Hepatocyte (in vitro differentiated cells): ENCODE data around the gene TCP11. TPM values are rescaled to one million over a fixed set of nuclear protein-coding genes. Genes with fewer than 3 reads are reported as not detected.

Experiments
- DNase-seq: peaks from one replicate; pipeline ENCODE4 v3.0.0-alpha.2; 2016; ENCODE audit warnings: low spot score
- H2AFZ ChIP-seq: fragments of 200-600 bp; sonication (generic); 2 replicates; pipeline ENCODE4 v1.6.0; 2016; ENCODE audit warnings: antibody characterized with exemption, mild to moderate bottlenecking
- H3K27ac ChIP-seq: fragments of 200-600 bp; sonication (generic); 2 replicates; pipeline ENCODE4 v1.5.1; 2016; ENCODE audit warnings: mild to moderate bottlenecking
- H3K27me3 ChIP-seq: fragments of 200-600 bp; sonication (generic); 2 replicates; pipeline ENCODE4 v1.6.1; 2016
- H3K36me3 ChIP-seq: fragments of 200-600 bp; sonication (generic); replicated peaks from 2 replicates; pipeline ENCODE4 v1.5.1; 2016; ENCODE audit warnings: low read depth; ENCODE audit not compliant: insufficient read depth
- H3K4me1 ChIP-seq: fragments of 200-600 bp; sonication (generic); 2 replicates; pipeline ENCODE4 v1.5.1; 2016; ENCODE audit warnings: mild to moderate bottlenecking, moderate library complexity; ENCODE audit not compliant: insufficient read depth
- H3K4me2 ChIP-seq: fragments of 200-600 bp; sonication (generic); 2 replicates; pipeline ENCODE4 v1.6.0; 2016
- H3K4me3 ChIP-seq: fragments of 200-600 bp; sonication (generic); 2 replicates; pipeline ENCODE4 v1.5.1; 2016; ENCODE audit warnings: mild to moderate bottlenecking
- H3K79me2 ChIP-seq: fragments of 200-600 bp; sonication (generic); 2 replicates; pipeline ENCODE4 v1.6.0; 2017; ENCODE audit warnings: mild to moderate bottlenecking
- H3K9me2 ChIP-seq: fragments of 200-600 bp; sonication (generic); replicated peaks from 2 replicates; pipeline ENCODE4 v1.6.0; 2017; ENCODE audit warnings: mild to moderate bottlenecking; ENCODE audit not compliant: insufficient read depth
- H3K9me3 ChIP-seq: fragments of 200-600 bp; sonication (generic); 2 replicates; pipeline ENCODE4 v1.5.1; 2016; ENCODE audit warnings: low read depth, mild to moderate bottlenecking
- H4K20me1 ChIP-seq: fragments of 200-600 bp; sonication (generic); 2 replicates; pipeline ENCODE4 v1.6.0; 2016; ENCODE audit warnings: mild to moderate bottlenecking; ENCODE audit not compliant: insufficient read depth, poor library complexity, severe bottlenecking
- EZH2 ChIP-seq: fragments of 200-600 bp; sonication (generic); IDR thresholded peaks from 2 replicates; pipeline ENCODE4 v1.6.1; 2016; ENCODE audit warnings: antibody characterized with exemption, mild to moderate bottlenecking, borderline replicate concordance
- EZH2phosphoT487 ChIP-seq: fragments of 200-600 bp; sonication (generic); IDR thresholded peaks from one replicate; pipeline ENCODE4 v1.6.1; 2018; ENCODE audit warnings: antibody characterized with exemption, mild to moderate bottlenecking, low read depth, moderate library complexity; ENCODE audit not compliant: unreplicated experiment, severe bottlenecking
- WGBS: methylation state at CpG from one replicate; pipeline ENCODE4 v1.1.6; 2016; ENCODE audit warnings: low lambda C conversion rate; ENCODE audit errors: missing lambda C conversion rate; 5-methylcytosine and 5-hydroxymethylcytosine counted together
- polyA plus RNA-seq: library from polyadenylated mRNA; unstranded; fragments of >200 nt; fragmentation: Nextera tagmentation; extraction: Ambion mirVana; gene quantifications from 2 replicates; pipeline ENCODE4 v1.2.1, GENCODE V29; 2016
- total RNA-seq: library from RNA; depleted of rRNA; stranded (reverse); fragments of >200 nt; gene quantifications from 2 replicates; pipeline ENCODE4 v1.2.3, GENCODE V29; 2014
- TF ChIP-seq, protein P1 (sequence below): fragments of 200-600 bp; sonication (generic); IDR thresholded peaks from 2 replicates; pipeline ENCODE4 v1.5.1; 2016; ENCODE audit warnings: antibody characterized with exemption, mild to moderate bottlenecking; ENCODE audit not compliant: poor library complexity

Gene TCP11
- total and polyA plus RNA-seq, 2 experiments from 2014 or later = not detected

DNA sequence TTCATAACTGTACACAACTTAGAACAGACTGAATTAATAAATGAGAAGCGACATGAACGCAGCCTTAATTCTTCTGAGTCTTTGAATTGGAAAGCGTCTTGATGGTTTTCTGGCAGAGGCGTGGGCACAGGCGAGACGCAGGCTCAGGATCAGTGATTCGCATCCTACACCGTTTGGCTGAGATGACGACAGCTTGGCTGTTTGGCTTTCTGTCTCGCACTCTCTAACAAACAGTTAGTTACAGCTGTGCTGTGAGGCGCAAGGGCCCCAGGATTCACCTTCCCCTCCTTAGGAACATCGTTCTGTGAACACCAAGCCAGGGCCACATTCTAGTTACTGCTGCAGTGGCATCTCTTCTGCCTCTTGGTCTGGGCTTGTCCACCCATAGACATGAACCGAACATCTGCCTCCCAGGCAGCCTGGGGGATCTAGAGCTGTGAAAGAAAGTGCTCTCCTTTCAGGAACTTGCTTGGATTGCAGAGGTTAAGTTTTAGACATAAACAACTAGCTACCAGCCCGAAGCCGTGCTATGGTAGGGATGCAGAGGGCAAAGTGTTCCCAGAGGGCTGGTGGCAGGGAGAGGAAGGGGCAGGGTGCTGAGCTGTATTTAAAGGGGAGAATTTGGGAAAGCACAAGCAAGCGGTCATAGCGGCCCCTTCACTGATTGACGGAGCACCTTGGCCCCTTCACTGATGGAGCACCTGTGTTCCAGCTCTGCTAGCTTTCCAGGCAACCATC is 49.6 kb downstream of the TCP11 start:
- Histone ChIP-seq H3K27me3 (no peaks in the 10 kb centered on the region), H2AFZ (no peak overlapping the region), H3K4me3 (no peak overlapping the region), H3K36me3 (no peaks in the 10 kb centered on the region), H3K4me1 (peaks cover 58% of the 10 kb centered on the region), H3K27ac (peak overlapping the region; percentile 88), H3K79me2 (no peaks in the 10 kb centered on the region), H3K9me3 (no peaks in the 10 kb centered on the region), H3K4me2 (no peak overlapping the region), H3K9me2 (no peaks in the 10 kb centered on the region), H4K20me1 (no peaks in the 10 kb centered on the region)
- peak; percentile 2 for DNase-seq
- 77% methylated on average over 18 of the region's 18 CpGs for WGBS
- TF ChIP-seq EZH2phosphoT487 (no peak), EZH2 (no peak)
- TF ChIP-seq, protein P1, sequence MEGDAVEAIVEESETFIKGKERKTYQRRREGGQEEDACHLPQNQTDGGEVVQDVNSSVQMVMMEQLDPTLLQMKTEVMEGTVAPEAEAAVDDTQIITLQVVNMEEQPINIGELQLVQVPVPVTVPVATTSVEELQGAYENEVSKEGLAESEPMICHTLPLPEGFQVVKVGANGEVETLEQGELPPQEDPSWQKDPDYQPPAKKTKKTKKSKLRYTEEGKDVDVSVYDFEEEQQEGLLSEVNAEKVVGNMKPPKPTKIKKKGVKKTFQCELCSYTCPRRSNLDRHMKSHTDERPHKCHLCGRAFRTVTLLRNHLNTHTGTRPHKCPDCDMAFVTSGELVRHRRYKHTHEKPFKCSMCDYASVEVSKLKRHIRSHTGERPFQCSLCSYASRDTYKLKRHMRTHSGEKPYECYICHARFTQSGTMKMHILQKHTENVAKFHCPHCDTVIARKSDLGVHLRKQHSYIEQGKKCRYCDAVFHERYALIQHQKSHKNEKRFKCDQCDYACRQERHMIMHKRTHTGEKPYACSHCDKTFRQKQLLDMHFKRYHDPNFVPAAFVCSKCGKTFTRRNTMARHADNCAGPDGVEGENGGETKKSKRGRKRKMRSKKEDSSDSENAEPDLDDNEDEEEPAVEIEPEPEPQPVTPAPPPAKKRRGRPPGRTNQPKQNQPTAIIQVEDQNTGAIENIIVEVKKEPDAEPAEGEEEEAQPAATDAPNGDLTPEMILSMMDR = no peak

DNA sequence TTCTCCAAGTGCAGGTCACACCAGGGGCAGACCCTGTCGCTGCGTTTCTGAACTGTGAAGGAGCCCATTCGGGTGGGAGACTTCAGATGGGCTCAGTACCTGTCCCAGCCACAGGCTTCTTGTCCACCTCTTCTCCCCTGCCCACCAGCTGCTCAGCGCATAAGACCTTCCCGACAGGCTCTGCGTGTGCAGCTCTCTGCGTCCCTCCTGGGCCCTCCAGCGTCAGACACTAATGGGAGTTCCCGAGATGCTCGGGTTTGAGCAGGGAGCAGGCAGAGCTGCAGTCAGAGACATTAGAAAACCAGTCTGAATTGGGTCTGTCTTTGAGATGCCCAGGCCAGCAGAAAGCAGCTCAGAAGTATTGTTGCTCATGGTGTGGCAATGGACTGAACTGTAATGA is 50.4 kb downstream of the TCP11 start:
- H3K79me2 ChIP-seq = no peaks in the 10 kb centered on the region
- no peak overlapping the region for H2AFZ ChIP-seq
- no peak overlapping the region for H3K4me3 ChIP-seq
- no peaks in the 10 kb centered on the region for H4K20me1 ChIP-seq
- H3K27ac ChIP-seq = peak overlapping the region; percentile 88
- no peaks in the 10 kb centered on the region for H3K9me3 ChIP-seq
- no peaks in the 10 kb centered on the region for H3K36me3 ChIP-seq
- no peak for TF ChIP-seq EZH2phosphoT487
- TF ChIP-seq EZH2 = no peak
- TF ChIP-seq, protein P1 = no peak
- H3K27me3 ChIP-seq = no peaks in the 10 kb centered on the region
- H3K4me1 ChIP-seq = peaks cover 52% of the 10 kb centered on the region
- peak; percentile 1 for DNase-seq
- no peaks in the 10 kb centered on the region for H3K9me2 ChIP-seq
- H3K4me2 ChIP-seq = no peak overlapping the region
- WGBS = 84% methylated on average over 10 of the region's 10 CpGs

- Histone ChIP-seq H4K20me1 (no peaks in the 10 kb centered on the region), H3K36me3 (no peaks in the 10 kb centered on the region), H3K9me3 (no peaks in the 10 kb centered on the region), H3K27me3 (no peaks in the 10 kb centered on the region), H3K27ac (peak overlapping the region; percentile 57), H2AFZ (no peak overlapping the region), H3K79me2 (no peaks in the 10 kb centered on the region), H3K4me2 (no peak overlapping the region), H3K9me2 (no peaks in the 10 kb centered on the region), H3K4me3 (no peak overlapping the region), H3K4me1 (peaks cover 50% of the 10 kb centered on the region)
- 92% methylated on average over 15 of the region's 15 CpGs for WGBS
- DNase-seq = peak; percentile 32
- TF ChIP-seq EZH2phosphoT487 (no peak), EZH2 (no peak)
- TF ChIP-seq, protein P1 = no peak
These were observed 51.1 kb downstream of the TCP11 start for GRCh38 chr6:35089935-35090505.
